Endodermal cell (in vitro differentiated cells): ENCODE results near the gene IFT122. TPM values are rescaled to one million over a fixed set of nuclear protein-coding genes. Genes with fewer than 3 reads are reported as not detected.
A peak's percentile ranks its signal among the peaks of the same experiment; 100 is the strongest.

Experiments
- DNase-seq: peaks from one replicate; pipeline ENCODE4 v3.0.0-alpha.2; 2017
- H3K27ac ChIP-seq: 2 replicates; pipeline ENCODE4 v1.5.1; 2013; ENCODE audit warnings: mild to moderate bottlenecking, low read depth, low read length, moderate library complexity
- H3K27me3 ChIP-seq: 2 replicates; pipeline ENCODE4 v1.6.1; 2013; ENCODE audit warnings: mild to moderate bottlenecking, low read length, moderate library complexity; ENCODE audit not compliant: insufficient read depth, control insufficient read depth, poor library complexity, severe bottlenecking
- H3K36me3 ChIP-seq: 2 replicates; pipeline ENCODE4 v1.7.0; 2013; ENCODE audit warnings: mild to moderate bottlenecking, low read length, moderate library complexity; ENCODE audit not compliant: control insufficient read depth, insufficient read depth
- H3K4me1 ChIP-seq: one replicate; pipeline ENCODE4 v1.7.0; 2013; ENCODE audit warnings: low read length; ENCODE audit not compliant: control insufficient read depth, insufficient read depth
- H3K4me3 ChIP-seq: 2 replicates; pipeline ENCODE4 v1.5.1; 2013; ENCODE audit warnings: mild to moderate bottlenecking, low read length, moderate library complexity
- H3K9ac ChIP-seq: 2 replicates; pipeline ENCODE4 v1.6.1; 2013; ENCODE audit warnings: mild to moderate bottlenecking, low read length, moderate library complexity; ENCODE audit not compliant: poor library complexity, severe bottlenecking; ENCODE audit errors: extremely low read depth
- H3K9me3 ChIP-seq: 2 replicates; pipeline ENCODE4 v1.6.1; 2013; ENCODE audit warnings: mild to moderate bottlenecking, low read length, moderate library complexity; ENCODE audit not compliant: control insufficient read depth
- H3K27ac Mint-ChIP-seq: 2 replicates; pipeline ENCODE4 v1.8.0; 2020; ENCODE audit warnings: mixed read lengths
- H3K27me3 Mint-ChIP-seq: 2 replicates; pipeline ENCODE4 v1.8.0; 2021; ENCODE audit warnings: mild to moderate bottlenecking, mixed read lengths; ENCODE audit not compliant: insufficient read depth
- H3K36me3 Mint-ChIP-seq: 2 replicates; pipeline ENCODE4 v1.8.0; 2020; ENCODE audit warnings: low read depth, mixed read lengths
- H3K4me1 Mint-ChIP-seq: 2 replicates; pipeline ENCODE4 v1.8.0; 2020; ENCODE audit warnings: mixed read lengths
- H3K4me3 Mint-ChIP-seq: 2 replicates; pipeline ENCODE4 v1.8.0; 2020; ENCODE audit warnings: mild to moderate bottlenecking, moderate library complexity, mixed read lengths
- H3K9me3 Mint-ChIP-seq: 2 replicates; pipeline ENCODE4 v1.8.0; 2020; ENCODE audit warnings: mild to moderate bottlenecking, mixed read lengths
- WGBS, 2 experiments: methylation state at CpG; one replicate each; pipeline versions ENCODE4 v1.1.5 to v1.1.7; 2013; ENCODE audit warnings: missing lambda C conversion rate in 2 of 2, mixed read lengths in 1 of 2; ENCODE audit not compliant: insufficient coverage in 1 of 2, insufficient read length in 1 of 2; 5-methylcytosine and 5-hydroxymethylcytosine counted together
- total RNA-seq, 2 donors: library from RNA; stranded (reverse); fragmentation: NEBNext Ultra II Directional in 1 of 2; extraction: Animal tissue kit (Norgen Biotek cat#: 25700) in 1 of 2; gene quantifications; 2 replicates in 1 of 2; 3 replicates in 1 of 2; pipeline ENCODE4 v1.2.1, GENCODE V29; 2021
- TF ChIP-seq, protein P1 (sequence below): fragments of 200-600 bp; sonication (generic); conservative IDR thresholded peaks from 2 replicates; pipeline ENCODE4 v1.5.0; 2021; ENCODE audit warnings: antibody characterized with exemption, mild to moderate bottlenecking

The IFT122 gene
- total RNA-seq, 2 donors from 2014 or later: 36.0 to 46.6 TPM

DNA sequence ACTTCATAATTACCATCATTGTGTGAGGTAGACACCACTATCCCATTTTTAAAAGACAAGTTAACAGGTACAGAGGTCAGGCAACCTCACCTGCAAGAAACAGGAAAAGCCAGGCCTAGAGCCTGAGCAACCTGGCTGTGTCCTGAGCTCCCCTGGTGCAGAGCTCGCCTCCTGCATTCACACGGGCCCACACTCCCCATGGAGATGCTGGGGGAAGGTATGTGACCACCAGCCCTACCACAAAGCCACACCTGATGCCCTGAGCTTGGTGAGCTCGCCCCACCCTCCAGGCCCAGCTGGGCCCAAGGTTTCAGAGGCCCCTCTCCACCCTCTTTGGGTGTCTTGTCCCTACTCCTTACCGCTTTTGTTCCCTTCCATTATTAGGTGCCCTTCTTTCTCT is 10.4 kb upstream of the IFT122 start:
- peak; percentile 80 for DNase-seq
- Mint-ChIP-seq H3K4me3 (no peak overlapping the region), H3K27ac (peak overlapping the region; percentile 87), H3K27me3 (peaks cover 18% of the 10 kb centered on the region), H3K36me3 (peaks cover 29% of the 10 kb centered on the region), H3K9me3 (no peaks in the 10 kb centered on the region), H3K4me1 (peaks cover 41% of the 10 kb centered on the region)
- Histone ChIP-seq H3K36me3 (peaks cover 45% of the 10 kb centered on the region), H3K27ac (no peak overlapping the region), H3K4me1 (peaks cover 3% of the 10 kb centered on the region), H3K9ac (no peak overlapping the region), H3K27me3 (peaks cover 12% of the 10 kb centered on the region), H3K9me3 (no peaks in the 10 kb centered on the region), H3K4me3 (no peak overlapping the region)
- TF ChIP-seq, protein P1, sequence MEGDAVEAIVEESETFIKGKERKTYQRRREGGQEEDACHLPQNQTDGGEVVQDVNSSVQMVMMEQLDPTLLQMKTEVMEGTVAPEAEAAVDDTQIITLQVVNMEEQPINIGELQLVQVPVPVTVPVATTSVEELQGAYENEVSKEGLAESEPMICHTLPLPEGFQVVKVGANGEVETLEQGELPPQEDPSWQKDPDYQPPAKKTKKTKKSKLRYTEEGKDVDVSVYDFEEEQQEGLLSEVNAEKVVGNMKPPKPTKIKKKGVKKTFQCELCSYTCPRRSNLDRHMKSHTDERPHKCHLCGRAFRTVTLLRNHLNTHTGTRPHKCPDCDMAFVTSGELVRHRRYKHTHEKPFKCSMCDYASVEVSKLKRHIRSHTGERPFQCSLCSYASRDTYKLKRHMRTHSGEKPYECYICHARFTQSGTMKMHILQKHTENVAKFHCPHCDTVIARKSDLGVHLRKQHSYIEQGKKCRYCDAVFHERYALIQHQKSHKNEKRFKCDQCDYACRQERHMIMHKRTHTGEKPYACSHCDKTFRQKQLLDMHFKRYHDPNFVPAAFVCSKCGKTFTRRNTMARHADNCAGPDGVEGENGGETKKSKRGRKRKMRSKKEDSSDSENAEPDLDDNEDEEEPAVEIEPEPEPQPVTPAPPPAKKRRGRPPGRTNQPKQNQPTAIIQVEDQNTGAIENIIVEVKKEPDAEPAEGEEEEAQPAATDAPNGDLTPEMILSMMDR: no peak
- 84 to 100% methylated on average over 1 to 4 of the region's 4 CpGs for WGBS, 2 experiments

DNA sequence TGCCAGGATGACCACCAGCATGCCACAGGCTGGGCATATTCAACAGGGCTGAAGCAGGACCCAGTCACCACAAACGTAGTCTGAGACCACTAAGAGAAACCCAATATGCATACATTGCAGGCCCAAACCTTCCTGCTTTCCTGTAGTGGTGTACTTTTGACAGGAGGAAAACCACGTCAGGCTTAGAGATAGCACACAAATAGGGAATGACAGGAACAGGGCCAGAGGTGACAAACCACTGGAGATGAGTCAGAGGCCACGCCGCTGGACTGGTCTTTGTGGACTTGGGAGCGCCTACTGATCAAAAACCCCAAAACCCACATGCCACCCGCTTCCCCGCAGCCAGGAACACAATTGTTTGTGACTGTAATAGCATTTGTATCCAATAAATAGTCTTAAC is 8.0 kb upstream of the IFT122 start:
- WGBS, 2 experiments: 95 to 98% methylated on average over 6 to 7 of the region's 7 CpGs
- peaks cover 48% of the 10 kb centered on the region for H3K36me3 Mint-ChIP-seq

DNA sequence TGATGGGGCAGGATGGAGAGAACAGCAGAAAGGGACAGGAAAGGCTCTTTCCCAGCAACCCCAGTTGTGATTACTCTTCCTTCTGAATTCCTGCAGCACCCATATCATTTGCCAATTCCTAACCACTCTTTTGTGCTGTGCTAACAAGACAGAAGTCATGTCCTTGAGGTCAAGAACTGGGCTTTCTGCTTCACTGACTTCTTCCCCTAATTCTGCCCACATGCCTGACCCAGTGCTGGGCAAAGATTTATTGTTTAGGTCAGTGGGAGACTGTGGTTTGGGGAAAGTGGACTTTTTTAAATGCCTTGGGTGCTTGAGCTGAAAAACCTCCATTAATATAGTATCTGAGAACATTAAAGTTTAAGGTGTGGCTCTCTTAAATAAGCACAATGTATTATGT is 7.4 kb upstream of the IFT122 start:
- H3K27me3 ChIP-seq: peaks cover 6% of the 10 kb centered on the region
- peaks cover 38% of the 10 kb centered on the region for H3K4me1 Mint-ChIP-seq
- TF ChIP-seq, protein P1: no peak

More for the DNA sequence above, 8.0 kb upstream of the IFT122 start:
- Histone ChIP-seq H3K9ac (no peak overlapping the region), H3K4me1 (peaks cover 5% of the 10 kb centered on the region), H3K27me3 (peaks cover 12% of the 10 kb centered on the region), H3K9me3 (no peaks in the 10 kb centered on the region), H3K36me3 (peaks cover 70% of the 10 kb centered on the region), H3K4me3 (no peak overlapping the region), H3K27ac (no peak overlapping the region)
- Mint-ChIP-seq H3K27me3 (peaks cover 14% of the 10 kb centered on the region), H3K27ac (no peak overlapping the region), H3K4me3 (no peak overlapping the region), H3K4me1 (peaks cover 38% of the 10 kb centered on the region), H3K9me3 (no peaks in the 10 kb centered on the region)
- DNase-seq: no peak
- TF ChIP-seq, protein P1: no peak

More for the DNA sequence above, 7.4 kb upstream of the IFT122 start:
- Mint-ChIP-seq H3K27ac (no peak overlapping the region), H3K36me3 (peaks cover 53% of the 10 kb centered on the region), H3K9me3 (no peaks in the 10 kb centered on the region), H3K27me3 (peaks cover 8% of the 10 kb centered on the region), H3K4me3 (no peak overlapping the region)
- peaks cover 76% of the 10 kb centered on the region for H3K36me3 ChIP-seq
- peaks cover 6% of the 10 kb centered on the region for H3K4me1 ChIP-seq
- no peak for DNase-seq
- H3K9me3 ChIP-seq: no peaks in the 10 kb centered on the region
- no peak overlapping the region for H3K9ac ChIP-seq
- H3K27ac ChIP-seq: no peak overlapping the region
- H3K4me3 ChIP-seq: no peak overlapping the region
